GM12878 (cell line): ENCODE data around the gene ARHGEF7. TPM values are rescaled to one million over a fixed set of nuclear protein-coding genes. Genes with fewer than 3 reads are reported as not detected.

ENCODE experiments used
- ATAC-seq: fragments of 200-7000 bp; cut with Tn5 transposase; 3 replicates; pipeline ENCODE4 v1.9.1; 2020; ENCODE audit warnings: mild to moderate bottlenecking, moderate library complexity
- BruUV-seq: library from RNA; stranded (reverse); fragments of 400-500 nt; replicated peaks from 2 replicates; lab custom pipeline; 2021; lab: Mats Ljungman, UMichigan
- CTCF ChIA-PET: fragments of 300-600 bp; sonication (Branson Sonifier 250); formaldehyde crosslinking; extraction: SDS; loops from one replicate; lab custom pipeline; 2021; ENCODE audit warnings: inconsistent platforms; lab: Yijun Ruan, JAX
- POLR2A ChIA-PET: fragments of 350-600 bp; formaldehyde crosslinking; extraction: SDS; loops from one replicate; lab custom pipeline; 2021; ENCODE audit warnings: inconsistent platforms; lab: Charles Lee
- RAD21 ChIA-PET: fragments of 300-600 bp; sonication (Branson Sonifier 250); formaldehyde crosslinking; loops from one replicate; lab custom pipeline; 2023; ENCODE audit warnings: antibody characterized with exemption; ENCODE audit not compliant: unreplicated experiment; lab: Charles Lee
- SMC1A ChIA-PET: fragments of 300-600 bp; sonication (Branson Sonifier 250); formaldehyde crosslinking; loops from one replicate; lab custom pipeline; 2023; ENCODE audit not compliant: unreplicated experiment, uncharacterized antibody; lab: Charles Lee
- DNase-seq: peaks from one replicate; pipeline ENCODE4 v3.0.0-alpha.2; 2011; ENCODE audit warnings: low read depth, low spot score
- FAIRE-seq: peaks from 3 replicates; lab custom pipeline; 2011; peaks lifted over from hg19 to GRCh38; lab: Jason Lieb, UNC
- H2AFZ ChIP-seq: 2 replicates; pipeline ENCODE4 v1.6.0; 2011; ENCODE audit warnings: low read depth, low read length, control low read depth; ENCODE audit not compliant: control insufficient read depth
- H3K27ac ChIP-seq: 2 replicates; pipeline ENCODE4 v1.5.1; 2011; ENCODE audit warnings: control low read depth; ENCODE audit not compliant: control insufficient read depth, insufficient read depth
- H3K27me3 ChIP-seq, 2 experiments: replicated peaks in 1 of 2; 2 replicates each; pipeline versions ENCODE4 v1.6.0 to v1.6.1; 2011; ENCODE audit warnings: low read length in 1 of 2; ENCODE audit not compliant: control insufficient read depth in 2 of 2, insufficient read depth in 2 of 2
- H3K36me3 ChIP-seq, 2 experiments: 2 replicates each; pipeline ENCODE4 v1.5.1; 2011; ENCODE audit warnings: low read length in 1 of 2; ENCODE audit not compliant: control insufficient read depth in 2 of 2, insufficient read depth in 2 of 2
- H3K4me1 ChIP-seq: 2 replicates; pipeline ENCODE4 v1.6.1; 2011; ENCODE audit warnings: mild to moderate bottlenecking, low read length, moderate library complexity, mixed read lengths; ENCODE audit not compliant: control insufficient read depth, insufficient read depth
- H3K4me2 ChIP-seq: 2 replicates; pipeline ENCODE4 v1.6.0; 2011; ENCODE audit warnings: control low read depth; ENCODE audit not compliant: control insufficient read depth, insufficient read depth
- H3K4me3 ChIP-seq: fragments of 200-600 bp; sonication (generic); 2 replicates; pipeline ENCODE4 v1.5.1; 2016
- H3K79me2 ChIP-seq: 2 replicates; pipeline ENCODE4 v1.6.0; 2011; ENCODE audit warnings: low read length; ENCODE audit not compliant: control insufficient read depth, insufficient read depth
- H3K9ac ChIP-seq: 2 replicates; pipeline ENCODE4 v1.8.0; 2011; ENCODE audit warnings: low read length, control low read depth, mixed read lengths; ENCODE audit not compliant: control insufficient read depth, insufficient read depth
- H3K9me3 ChIP-seq: replicated peaks from 3 replicates; pipeline ENCODE4 v1.5.1; 2011; ENCODE audit warnings: mild to moderate bottlenecking, low read length; ENCODE audit not compliant: control insufficient read depth, insufficient read depth
- H4K20me1 ChIP-seq: 2 replicates; pipeline ENCODE4 v1.6.0; 2011; ENCODE audit not compliant: control insufficient read depth, insufficient read depth
- EED ChIP-seq: sonication (generic); IDR thresholded peaks from 2 replicates; pipeline ENCODE4 v1.6.1; 2016; ENCODE audit warnings: antibody characterized with exemption, low read depth
- HDAC6 ChIP-seq: fragments of 200-600 bp; sonication (generic); IDR thresholded peaks from one replicate; pipeline ENCODE4 v1.8.0; 2017; ENCODE audit warnings: antibody characterized with exemption; ENCODE audit not compliant: unreplicated experiment
- NBN ChIP-seq: fragments of 450-650 bp; IDR thresholded peaks from 2 replicates; pipeline ENCODE4 v1.6.1; 2016
- PML ChIP-seq: IDR thresholded peaks from 2 replicates; pipeline ENCODE4 v1.6.1; 2012; ENCODE audit warnings: low read length, inconsistent platforms
- RAD21 ChIP-seq: IDR thresholded peaks from 2 replicates; pipeline ENCODE4 v1.6.1; 2011; ENCODE audit warnings: mild to moderate bottlenecking, low read depth, low read length, moderate library complexity; ENCODE audit not compliant: insufficient read depth
- RFX5 ChIP-seq: IDR thresholded peaks from 2 replicates; pipeline ENCODE4 v1.6.1; 2011; ENCODE audit warnings: low read depth, low read length, improper control_type of control experiment
- SMAD1 ChIP-seq: fragments of 450-650 bp; IDR thresholded peaks from 2 replicates; pipeline ENCODE4 v1.6.1; 2018; ENCODE audit warnings: mild to moderate bottlenecking, low read depth; ENCODE audit not compliant: partially characterized antibody
- SREBF2 ChIP-seq: IDR thresholded peaks from 2 replicates; pipeline ENCODE4 v1.6.1; 2012; ENCODE audit warnings: mild to moderate bottlenecking, low read length
- TARDBP ChIP-seq: IDR thresholded peaks from 2 replicates; pipeline ENCODE4 v1.6.1; 2016; ENCODE audit warnings: borderline replicate concordance
- WGBS: methylation state at CpG from one replicate; pipeline ENCODE4 v1.1.6; 2016; ENCODE audit warnings: low lambda C conversion rate; ENCODE audit not compliant: insufficient replicate concordance, insufficient coverage; ENCODE audit errors: missing lambda C conversion rate; 5-methylcytosine and 5-hydroxymethylcytosine counted together
- in situ Hi-C: fragments of 300-500 bp; cut with MboI; formaldehyde crosslinking; loops from 9 replicates; pipeline ENCODE4 v1.14.3; 2018; ENCODE audit warnings: mixed read lengths
- intact Hi-C: fragments of 100-400 bp; cut with micrococcal nuclease; formaldehyde crosslinking; loops from one replicate; pipeline ENCODE4 v1.14.2; 2022; ENCODE audit not compliant: unreplicated experiment
- polyA plus RNA-seq, 11 experiments: library from polyadenylated mRNA; depleted of rRNA in 4 of 11; unstranded in 6 of 11; stranded (reverse) in 5 of 11; fragments of >200 nt; fragmentation: Nextera tagmentation in 4 of 11; fragmentation: Illumina TruSeq in 1 of 11; extraction: Ambion mirVana in 4 of 11; extraction: Trizol in 1 of 11; gene quantifications; 1 replicate in 1 of 11; 2 replicates in 10 of 11; pipeline versions ENCODE4 v1.2.1 to v1.2.3, GENCODE V29; 2011 to 2016; ENCODE audit warnings: inconsistent platforms in 2 of 11, missing spikeins in 2 of 11, low read depth in 1 of 11
- total RNA-seq, 4 experiments: library from RNA; depleted of rRNA in 3 of 4; stranded (reverse); fragments of >200 nt in 3 of 4; fragmentation: Illumina TruSeq in 1 of 4; extraction: Trizol in 1 of 4; gene quantifications; 2 replicates each; pipeline versions ENCODE4 v1.2.1 to v1.2.3, GENCODE V29; 2013 to 2021
- TF ChIP-seq, protein P1 (sequence below): fragments of 450-650 bp; IDR thresholded peaks from 2 replicates; pipeline ENCODE4 v1.6.1; 2017; ENCODE audit warnings: mild to moderate bottlenecking, moderate library complexity
- TF ChIP-seq, protein P2 (sequence below): IDR thresholded peaks from 2 replicates; pipeline ENCODE4 v1.6.1; 2012; ENCODE audit warnings: mild to moderate bottlenecking, low read depth, low read length
- TF ChIP-seq, protein P3 (sequence below): fragments of 450-650 bp; IDR thresholded peaks from 2 replicates; pipeline ENCODE4 v1.6.1; 2018; ENCODE audit warnings: borderline replicate concordance, mild to moderate bottlenecking; ENCODE audit not compliant: partially characterized antibody
- TF ChIP-seq, protein P4 (sequence below): IDR thresholded peaks from 2 replicates; pipeline ENCODE4 v1.6.1; 2012; ENCODE audit warnings: low read depth, low read length, improper control_type of control experiment

ARHGEF7 gene
- total and polyA plus RNA-seq, 10 of the 15 experiments (the other 5 are each of a cell fraction or from before 2014, with no cell fraction given): 4.7 to 65.5 (median 36.6) TPM

- no peak overlapping the region for H3K4me3 ChIP-seq
- 71% methylated on average over 28 of the region's 28 CpGs for WGBS
- no peaks in the 10 kb centered on the region for H3K27me3 ChIP-seq
- H3K27ac ChIP-seq: no peak overlapping the region
- H3K4me2 ChIP-seq: no peak overlapping the region
- H3K4me1 ChIP-seq: no peaks in the 10 kb centered on the region; the same call in 1 of the 2 replicates
- in situ Hi-C loops (no loop called here), intact Hi-C loops (no loop called here)
- ATAC-seq (no peak), DNase-seq (no peak), FAIRE-seq (no peak)
- SMC1A ChIA-PET: no interaction called here
- no peak overlapping the region for H2AFZ ChIP-seq
- no peak overlapping the region for H3K9ac ChIP-seq
- BruUV-seq: no TSS peak
- POLR2A ChIA-PET: no interaction called here
- H3K79me2 ChIP-seq: no peaks in the 10 kb centered on the region
- RAD21 ChIA-PET: no interaction called here
- H3K36me3 ChIP-seq: no peaks in the 10 kb centered on the region
- no peaks in the 10 kb centered on the region for H4K20me1 ChIP-seq
- CTCF ChIA-PET: no interaction called here
- no peaks in the 10 kb centered on the region for H3K9me3 ChIP-seq
- TF ChIP-seq SREBF2: no peak
- TF ChIP-seq, protein P1, sequence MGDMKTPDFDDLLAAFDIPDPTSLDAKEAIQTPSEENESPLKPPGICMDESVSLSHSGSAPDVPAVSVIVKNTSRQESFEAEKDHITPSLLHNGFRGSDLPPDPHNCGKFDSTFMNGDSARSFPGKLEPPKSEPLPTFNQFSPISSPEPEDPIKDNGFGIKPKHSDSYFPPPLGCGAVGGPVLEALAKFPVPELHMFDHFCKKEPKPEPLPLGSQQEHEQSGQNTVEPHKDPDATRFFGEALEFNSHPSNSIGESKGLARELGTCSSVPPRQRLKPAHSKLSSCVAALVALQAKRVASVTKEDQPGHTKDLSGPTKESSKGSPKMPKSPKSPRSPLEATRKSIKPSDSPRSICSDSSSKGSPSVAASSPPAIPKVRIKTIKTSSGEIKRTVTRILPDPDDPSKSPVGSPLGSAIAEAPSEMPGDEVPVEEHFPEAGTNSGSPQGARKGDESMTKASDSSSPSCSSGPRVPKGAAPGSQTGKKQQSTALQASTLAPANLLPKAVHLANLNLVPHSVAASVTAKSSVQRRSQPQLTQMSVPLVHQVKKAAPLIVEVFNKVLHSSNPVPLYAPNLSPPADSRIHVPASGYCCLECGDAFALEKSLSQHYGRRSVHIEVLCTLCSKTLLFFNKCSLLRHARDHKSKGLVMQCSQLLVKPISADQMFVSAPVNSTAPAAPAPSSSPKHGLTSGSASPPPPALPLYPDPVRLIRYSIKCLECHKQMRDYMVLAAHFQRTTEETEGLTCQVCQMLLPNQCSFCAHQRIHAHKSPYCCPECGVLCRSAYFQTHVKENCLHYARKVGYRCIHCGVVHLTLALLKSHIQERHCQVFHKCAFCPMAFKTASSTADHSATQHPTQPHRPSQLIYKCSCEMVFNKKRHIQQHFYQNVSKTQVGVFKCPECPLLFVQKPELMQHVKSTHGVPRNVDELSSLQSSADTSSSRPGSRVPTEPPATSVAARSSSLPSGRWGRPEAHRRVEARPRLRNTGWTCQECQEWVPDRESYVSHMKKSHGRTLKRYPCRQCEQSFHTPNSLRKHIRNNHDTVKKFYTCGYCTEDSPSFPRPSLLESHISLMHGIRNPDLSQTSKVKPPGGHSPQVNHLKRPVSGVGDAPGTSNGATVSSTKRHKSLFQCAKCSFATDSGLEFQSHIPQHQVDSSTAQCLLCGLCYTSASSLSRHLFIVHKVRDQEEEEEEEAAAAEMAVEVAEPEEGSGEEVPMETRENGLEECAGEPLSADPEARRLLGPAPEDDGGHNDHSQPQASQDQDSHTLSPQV: no peak
- TF ChIP-seq TARDBP: no peak
- no peak for TF ChIP-seq HDAC6
- TF ChIP-seq RAD21: no peak
- TF ChIP-seq, protein P2, sequence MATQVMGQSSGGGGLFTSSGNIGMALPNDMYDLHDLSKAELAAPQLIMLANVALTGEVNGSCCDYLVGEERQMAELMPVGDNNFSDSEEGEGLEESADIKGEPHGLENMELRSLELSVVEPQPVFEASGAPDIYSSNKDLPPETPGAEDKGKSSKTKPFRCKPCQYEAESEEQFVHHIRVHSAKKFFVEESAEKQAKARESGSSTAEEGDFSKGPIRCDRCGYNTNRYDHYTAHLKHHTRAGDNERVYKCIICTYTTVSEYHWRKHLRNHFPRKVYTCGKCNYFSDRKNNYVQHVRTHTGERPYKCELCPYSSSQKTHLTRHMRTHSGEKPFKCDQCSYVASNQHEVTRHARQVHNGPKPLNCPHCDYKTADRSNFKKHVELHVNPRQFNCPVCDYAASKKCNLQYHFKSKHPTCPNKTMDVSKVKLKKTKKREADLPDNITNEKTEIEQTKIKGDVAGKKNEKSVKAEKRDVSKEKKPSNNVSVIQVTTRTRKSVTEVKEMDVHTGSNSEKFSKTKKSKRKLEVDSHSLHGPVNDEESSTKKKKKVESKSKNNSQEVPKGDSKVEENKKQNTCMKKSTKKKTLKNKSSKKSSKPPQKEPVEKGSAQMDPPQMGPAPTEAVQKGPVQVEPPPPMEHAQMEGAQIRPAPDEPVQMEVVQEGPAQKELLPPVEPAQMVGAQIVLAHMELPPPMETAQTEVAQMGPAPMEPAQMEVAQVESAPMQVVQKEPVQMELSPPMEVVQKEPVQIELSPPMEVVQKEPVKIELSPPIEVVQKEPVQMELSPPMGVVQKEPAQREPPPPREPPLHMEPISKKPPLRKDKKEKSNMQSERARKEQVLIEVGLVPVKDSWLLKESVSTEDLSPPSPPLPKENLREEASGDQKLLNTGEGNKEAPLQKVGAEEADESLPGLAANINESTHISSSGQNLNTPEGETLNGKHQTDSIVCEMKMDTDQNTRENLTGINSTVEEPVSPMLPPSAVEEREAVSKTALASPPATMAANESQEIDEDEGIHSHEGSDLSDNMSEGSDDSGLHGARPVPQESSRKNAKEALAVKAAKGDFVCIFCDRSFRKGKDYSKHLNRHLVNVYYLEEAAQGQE: no peak
- TF ChIP-seq, protein P3, sequence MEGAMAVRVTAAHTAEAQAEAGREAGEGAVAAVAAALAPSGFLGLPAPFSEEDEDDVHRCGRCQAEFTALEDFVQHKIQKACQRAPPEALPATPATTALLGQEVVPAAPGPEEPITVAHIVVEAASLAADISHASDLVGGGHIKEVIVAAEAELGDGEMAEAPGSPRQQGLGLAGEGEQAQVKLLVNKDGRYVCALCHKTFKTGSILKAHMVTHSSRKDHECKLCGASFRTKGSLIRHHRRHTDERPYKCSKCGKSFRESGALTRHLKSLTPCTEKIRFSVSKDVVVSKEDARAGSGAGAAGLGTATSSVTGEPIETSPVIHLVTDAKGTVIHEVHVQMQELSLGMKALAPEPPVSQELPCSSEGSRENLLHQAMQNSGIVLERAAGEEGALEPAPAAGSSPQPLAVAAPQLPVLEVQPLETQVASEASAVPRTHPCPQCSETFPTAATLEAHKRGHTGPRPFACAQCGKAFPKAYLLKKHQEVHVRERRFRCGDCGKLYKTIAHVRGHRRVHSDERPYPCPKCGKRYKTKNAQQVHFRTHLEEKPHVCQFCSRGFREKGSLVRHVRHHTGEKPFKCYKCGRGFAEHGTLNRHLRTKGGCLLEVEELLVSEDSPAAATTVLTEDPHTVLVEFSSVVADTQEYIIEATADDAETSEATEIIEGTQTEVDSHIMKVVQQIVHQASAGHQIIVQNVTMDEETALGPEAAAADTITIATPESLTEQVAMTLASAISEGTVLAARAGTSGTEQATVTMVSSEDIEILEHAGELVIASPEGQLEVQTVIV: no peak
- no peak for TF ChIP-seq NBN
- TF ChIP-seq EED: no peak
- TF ChIP-seq, protein P4, sequence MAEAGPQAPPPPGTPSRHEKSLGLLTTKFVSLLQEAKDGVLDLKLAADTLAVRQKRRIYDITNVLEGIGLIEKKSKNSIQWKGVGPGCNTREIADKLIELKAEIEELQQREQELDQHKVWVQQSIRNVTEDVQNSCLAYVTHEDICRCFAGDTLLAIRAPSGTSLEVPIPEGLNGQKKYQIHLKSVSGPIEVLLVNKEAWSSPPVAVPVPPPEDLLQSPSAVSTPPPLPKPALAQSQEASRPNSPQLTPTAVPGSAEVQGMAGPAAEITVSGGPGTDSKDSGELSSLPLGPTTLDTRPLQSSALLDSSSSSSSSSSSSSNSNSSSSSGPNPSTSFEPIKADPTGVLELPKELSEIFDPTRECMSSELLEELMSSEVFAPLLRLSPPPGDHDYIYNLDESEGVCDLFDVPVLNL: no peak
- no peak for TF ChIP-seq RFX5
- no peak for TF ChIP-seq SMAD1
- no peak for TF ChIP-seq PML
Measured at GRCh38 chr13:111325146-111325890, 210.2 kb downstream of the ARHGEF7 start.
